Kidney (tissue), 14 donors: ENCODE data around the gene JMJD1C. TPM values are rescaled to one million over a fixed set of nuclear protein-coding genes. Genes with fewer than 3 reads are reported as not detected.

Source experiments
- DNase-seq, 5 donors: peaks; one replicate each; pipeline ENCODE4 v3.0.0-alpha.2; 2013 to 2020
- FAIRE-seq: peaks from 2 replicates; lab custom pipeline; 2012; peaks lifted over from hg19 to GRCh38; lab: Jason Lieb, UNC
- H3K27ac ChIP-seq, 2 donors: one replicate each; pipeline ENCODE4 v1.7.0; 2013; ENCODE audit warnings: low read depth in 2 of 2, low read length in 2 of 2, inconsistent platforms in 1 of 2
- H3K27me3 ChIP-seq: one replicate; pipeline ENCODE4 v1.7.1; 2013; ENCODE audit warnings: low read length, inconsistent platforms; ENCODE audit not compliant: control insufficient read depth, insufficient read depth
- H3K36me3 ChIP-seq, 3 donors: one replicate each; pipeline versions ENCODE4 v1.7.0 to v1.7.1; 2013; ENCODE audit warnings: low read length in 3 of 3, control low read depth in 1 of 3, inconsistent platforms in 1 of 3; ENCODE audit not compliant: insufficient read depth in 3 of 3, control insufficient read depth in 2 of 3
- H3K4me1 ChIP-seq, 3 donors: one replicate each; pipeline versions ENCODE4 v1.7.0 to v1.7.1; 2013; ENCODE audit warnings: low read length in 3 of 3, inconsistent platforms in 1 of 3, low read depth in 1 of 3; ENCODE audit not compliant: control insufficient read depth in 2 of 3, insufficient read depth in 2 of 3
- H3K4me3 ChIP-seq, 3 donors: one replicate each; pipeline versions ENCODE4 v1.7.0 to v1.8.1; 2013; ENCODE audit warnings: low read length in 3 of 3, control low read depth in 1 of 3, inconsistent platforms in 1 of 3
- H3K9ac ChIP-seq, 3 donors: one replicate each; pipeline versions ENCODE4 v1.7.0 to v1.7.1; 2013; ENCODE audit warnings: low read length in 3 of 3, control low read depth in 1 of 3, inconsistent platforms in 1 of 3
- H3K9me3 ChIP-seq, 3 donors: one replicate each; pipeline versions ENCODE4 v1.7.0 to v1.7.1; 2013; ENCODE audit warnings: low read length in 3 of 3, control low read depth in 1 of 3, inconsistent platforms in 1 of 3; ENCODE audit not compliant: control insufficient read depth in 2 of 3, insufficient read depth in 1 of 3
- intact Hi-C: fragments of 100-400 bp; cut with DNase I; formaldehyde crosslinking; loops from one replicate; pipeline ENCODE4 v1.11.1; 2022
- polyA plus RNA-seq: library from polyadenylated mRNA; stranded (reverse); fragments of 350-450 nt; fragmentation: Illumina TruSeq; extraction: RNeasy Lipid Tissue Mini Kit (QIAGEN cat#74804); gene quantifications from one replicate; pipeline ENCODE4 v1.2.3, GENCODE V29; 2014; ENCODE audit warnings: low read depth, low replicate concordance; ENCODE audit not compliant: insufficient read depth
- total RNA-seq: library from RNA; stranded (reverse); fragmentation: NEBNext Ultra II Directional; extraction: Animal tissue kit (Norgen Biotek cat#: 25700); gene quantifications from one replicate; pipeline ENCODE4 v1.2.1, GENCODE V29; 2021
- TF ChIP-seq, protein P1 (sequence below): IDR thresholded peaks from 3 replicates; pipeline ENCODE4 v1.5.1; 2012; ENCODE audit warnings: mild to moderate bottlenecking, moderate library complexity, borderline replicate concordance; ENCODE audit not compliant: insufficient read depth; ENCODE audit errors: extremely low read depth
- donor health status: control.
- donor health status: control.
- donor health status: control.
- donor health status: control.
- donor health status: control.
- donor health status: DM: yes; HTN: yes; CAD: no.
- donor health status: Normal renal cell carcinoma (clear cell type).

Gene JMJD1C
- total and polyA plus RNA-seq, 2 donors from 2014 or later, result 18.9 to 92.9 TPM

DNA sequence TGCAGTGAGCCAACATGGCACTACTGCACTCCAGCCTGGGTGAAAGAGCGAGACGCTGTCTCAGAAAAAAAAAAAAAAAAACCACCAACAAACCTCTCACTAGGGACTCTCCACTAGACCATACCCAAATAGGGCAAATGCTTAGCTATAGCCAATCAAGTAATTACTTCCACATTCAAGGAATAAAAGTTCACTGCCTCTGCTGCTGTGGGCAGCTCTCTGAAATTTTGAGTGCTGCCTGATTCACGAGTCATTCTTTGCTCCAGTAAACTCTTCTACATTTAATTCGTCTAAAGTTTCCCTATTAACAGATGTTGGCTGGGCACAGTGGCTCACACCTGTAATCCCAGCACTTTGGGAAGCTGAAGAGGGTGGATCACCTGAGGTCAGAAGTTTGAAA, 337.3 kb downstream of the JMJD1C start:
- intact Hi-C loops, result no loop called here
- Histone ChIP-seq H3K9ac (no peak overlapping the region), H3K9me3 (no peaks in the 10 kb centered on the region), H3K4me1 (no peaks in the 10 kb centered on the region), H3K36me3 (no peaks in the 10 kb centered on the region), H3K27ac (no peak overlapping the region), H3K27me3 (no peaks in the 10 kb centered on the region), H3K4me3 (no peak overlapping the region)
- no peak for FAIRE-seq
- no peak for DNase-seq
- TF ChIP-seq, protein P1, sequence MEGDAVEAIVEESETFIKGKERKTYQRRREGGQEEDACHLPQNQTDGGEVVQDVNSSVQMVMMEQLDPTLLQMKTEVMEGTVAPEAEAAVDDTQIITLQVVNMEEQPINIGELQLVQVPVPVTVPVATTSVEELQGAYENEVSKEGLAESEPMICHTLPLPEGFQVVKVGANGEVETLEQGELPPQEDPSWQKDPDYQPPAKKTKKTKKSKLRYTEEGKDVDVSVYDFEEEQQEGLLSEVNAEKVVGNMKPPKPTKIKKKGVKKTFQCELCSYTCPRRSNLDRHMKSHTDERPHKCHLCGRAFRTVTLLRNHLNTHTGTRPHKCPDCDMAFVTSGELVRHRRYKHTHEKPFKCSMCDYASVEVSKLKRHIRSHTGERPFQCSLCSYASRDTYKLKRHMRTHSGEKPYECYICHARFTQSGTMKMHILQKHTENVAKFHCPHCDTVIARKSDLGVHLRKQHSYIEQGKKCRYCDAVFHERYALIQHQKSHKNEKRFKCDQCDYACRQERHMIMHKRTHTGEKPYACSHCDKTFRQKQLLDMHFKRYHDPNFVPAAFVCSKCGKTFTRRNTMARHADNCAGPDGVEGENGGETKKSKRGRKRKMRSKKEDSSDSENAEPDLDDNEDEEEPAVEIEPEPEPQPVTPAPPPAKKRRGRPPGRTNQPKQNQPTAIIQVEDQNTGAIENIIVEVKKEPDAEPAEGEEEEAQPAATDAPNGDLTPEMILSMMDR, result no peak

DNA sequence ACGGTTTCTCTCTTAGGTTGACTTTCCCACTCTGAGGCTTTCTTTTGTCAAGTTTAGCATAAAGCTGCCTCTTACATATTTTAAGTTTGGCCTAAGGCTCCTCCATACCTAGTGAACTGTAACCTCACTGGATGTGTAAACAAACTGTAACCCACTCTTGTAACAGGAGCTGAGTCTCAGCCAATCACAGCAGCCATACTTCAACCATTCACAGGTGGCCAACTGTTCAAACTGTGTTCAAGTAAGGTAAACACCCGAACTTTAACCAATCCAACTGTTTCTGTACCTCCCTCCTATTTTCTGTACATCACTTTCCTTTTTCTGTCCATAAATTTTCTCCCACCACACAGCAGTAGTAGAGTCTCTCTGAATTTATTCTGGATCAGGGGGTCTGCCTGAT, 340.3 kb downstream of the JMJD1C start:
- H3K9ac ChIP-seq, result no peak overlapping the region
- H3K27me3 ChIP-seq, result no peaks in the 10 kb centered on the region
- H3K4me3 ChIP-seq, result no peak overlapping the region
- H3K4me1 ChIP-seq, result no peaks in the 10 kb centered on the region
- FAIRE-seq (no peak), DNase-seq (no peak)
- intact Hi-C loops, result no loop called here
- no peaks in the 10 kb centered on the region for H3K9me3 ChIP-seq
- TF ChIP-seq, protein P1, result no peak
- no peak overlapping the region for H3K27ac ChIP-seq
- H3K36me3 ChIP-seq, result no peaks in the 10 kb centered on the region

DNA sequence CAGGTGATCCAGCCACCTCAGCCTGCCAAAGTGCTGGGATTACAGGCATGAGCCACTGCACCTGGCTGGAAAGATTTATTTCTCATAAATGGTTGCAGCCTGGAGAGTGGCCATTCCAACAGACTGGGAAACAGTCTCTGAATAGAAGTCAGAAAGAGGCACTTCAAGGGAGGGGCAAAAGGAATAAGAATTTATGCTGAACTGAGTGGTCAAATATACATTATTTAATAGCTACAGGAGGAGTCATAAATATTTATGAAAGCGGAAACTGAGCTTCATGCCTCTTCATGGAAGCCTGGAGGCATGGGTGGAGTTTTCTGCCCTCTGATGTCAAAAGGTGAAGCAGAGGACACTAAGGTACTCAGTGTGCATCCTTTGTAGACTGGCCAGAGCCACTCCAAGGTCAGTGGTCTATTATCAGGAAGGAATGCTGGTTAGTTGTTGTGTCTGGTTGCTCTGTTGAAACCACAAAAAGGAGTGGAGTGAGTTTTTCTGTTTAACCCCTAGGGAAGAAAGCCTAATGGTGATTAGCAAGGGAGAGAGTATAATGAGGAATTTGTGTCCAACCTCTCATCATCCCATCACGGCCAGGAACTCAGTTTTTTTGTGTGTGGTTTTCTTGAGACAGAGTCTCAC, 341.9 kb downstream of the JMJD1C start:
- no peak overlapping the region for H3K27ac ChIP-seq
- no peaks in the 10 kb centered on the region for H3K9me3 ChIP-seq
- no peaks in the 10 kb centered on the region for H3K36me3 ChIP-seq
- H3K9ac ChIP-seq, result no peak overlapping the region
- H3K4me3 ChIP-seq, result no peak overlapping the region
- DNase-seq (no peak), FAIRE-seq (no peak)
- no peaks in the 10 kb centered on the region for H3K4me1 ChIP-seq
- TF ChIP-seq, protein P1, result no peak
- intact Hi-C loops, result no loop called here
- H3K27me3 ChIP-seq, result no peaks in the 10 kb centered on the region

DNA sequence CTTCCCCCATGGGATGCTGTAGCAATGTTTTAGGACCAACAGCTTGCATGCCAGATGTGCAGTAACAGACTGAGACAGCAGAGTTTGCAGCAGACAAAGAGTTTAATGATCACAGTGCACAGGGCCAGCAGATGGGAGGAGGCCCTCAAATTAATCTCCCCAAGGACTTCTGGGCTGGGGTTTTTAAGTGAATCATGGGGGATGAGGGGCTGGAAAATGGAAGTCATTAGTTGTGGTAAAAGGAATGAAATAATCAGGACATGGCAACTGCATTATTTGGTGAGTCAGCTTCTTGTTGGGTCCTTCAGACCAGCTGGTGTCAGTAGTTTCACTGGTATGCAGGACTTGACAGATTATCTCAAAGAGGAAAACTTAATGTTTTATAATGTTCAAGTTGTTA, 345.2 kb downstream of the JMJD1C start:
- DNase-seq, result peak in 3 of 5 donors; percentile 10 to 71 (median 24)
- H3K27ac ChIP-seq, result no peak overlapping the region
- no peak overlapping the region for H3K4me3 ChIP-seq
- TF ChIP-seq, protein P1, result no peak
- intact Hi-C loops, result no loop called here
- H3K36me3 ChIP-seq, result no peaks in the 10 kb centered on the region
- FAIRE-seq, result no peak
- no peaks in the 10 kb centered on the region for H3K27me3 ChIP-seq
- H3K4me1 ChIP-seq, result no peaks in the 10 kb centered on the region
- no peaks in the 10 kb centered on the region for H3K9me3 ChIP-seq
- no peak overlapping the region for H3K9ac ChIP-seq
